Activated CD4-positive, alpha-beta memory T cell treated with anti-CD3 and anti-CD28 coated beads for 36 hours (primary cell): ENCODE data around the gene CFAP61. TPM values are rescaled to one million over a fixed set of nuclear protein-coding genes. Genes with fewer than 3 reads are reported as not detected.

Source experiments
- CTCF ChIA-PET: fragments of 350-600 bp; sonication (Branson Sonifier 250); formaldehyde crosslinking; loops from one replicate; lab custom pipeline; 2021; ENCODE audit warnings: antibody characterized with exemption, inconsistent platforms; lab: Charles Lee
- POLR2A ChIA-PET: fragments of 350-600 bp; sonication (Branson Sonifier 250); formaldehyde crosslinking; loops from one replicate; lab custom pipeline; 2021; ENCODE audit warnings: antibody characterized with exemption; lab: Charles Lee
- DNase-seq: peaks from one replicate; pipeline ENCODE4 v3.0.0-alpha.2; 2020
- H3K27ac Mint-ChIP-seq: one replicate; pipeline ENCODE4 v1.8.0; 2021; ENCODE audit warnings: mixed read lengths
- H3K27me3 Mint-ChIP-seq: one replicate; pipeline ENCODE4 v1.8.0; 2021; ENCODE audit warnings: mixed read lengths
- H3K36me3 Mint-ChIP-seq: one replicate; pipeline ENCODE4 v1.8.0; 2021; ENCODE audit warnings: mixed read lengths
- H3K4me1 Mint-ChIP-seq: one replicate; pipeline ENCODE4 v1.8.0; 2021; ENCODE audit warnings: low read depth, mixed read lengths
- H3K4me3 Mint-ChIP-seq: one replicate; pipeline ENCODE4 v1.8.0; 2021; ENCODE audit warnings: mild to moderate bottlenecking, mixed read lengths
- H3K9me3 Mint-ChIP-seq: one replicate; pipeline ENCODE4 v1.8.0; 2021; ENCODE audit warnings: mixed read lengths
- intact Hi-C: fragments of 100-400 bp; cut with micrococcal nuclease; formaldehyde crosslinking; loops from one replicate; pipeline ENCODE4 v1.15.1; 2023
- total RNA-seq, 2 experiments: library from RNA; stranded (reverse); gene quantifications; one replicate each; pipeline ENCODE4 v1.2.3, GENCODE V29; 2021

The CFAP61 gene
- total RNA-seq, 2 experiments from 2014 or later, result not detected

DNA sequence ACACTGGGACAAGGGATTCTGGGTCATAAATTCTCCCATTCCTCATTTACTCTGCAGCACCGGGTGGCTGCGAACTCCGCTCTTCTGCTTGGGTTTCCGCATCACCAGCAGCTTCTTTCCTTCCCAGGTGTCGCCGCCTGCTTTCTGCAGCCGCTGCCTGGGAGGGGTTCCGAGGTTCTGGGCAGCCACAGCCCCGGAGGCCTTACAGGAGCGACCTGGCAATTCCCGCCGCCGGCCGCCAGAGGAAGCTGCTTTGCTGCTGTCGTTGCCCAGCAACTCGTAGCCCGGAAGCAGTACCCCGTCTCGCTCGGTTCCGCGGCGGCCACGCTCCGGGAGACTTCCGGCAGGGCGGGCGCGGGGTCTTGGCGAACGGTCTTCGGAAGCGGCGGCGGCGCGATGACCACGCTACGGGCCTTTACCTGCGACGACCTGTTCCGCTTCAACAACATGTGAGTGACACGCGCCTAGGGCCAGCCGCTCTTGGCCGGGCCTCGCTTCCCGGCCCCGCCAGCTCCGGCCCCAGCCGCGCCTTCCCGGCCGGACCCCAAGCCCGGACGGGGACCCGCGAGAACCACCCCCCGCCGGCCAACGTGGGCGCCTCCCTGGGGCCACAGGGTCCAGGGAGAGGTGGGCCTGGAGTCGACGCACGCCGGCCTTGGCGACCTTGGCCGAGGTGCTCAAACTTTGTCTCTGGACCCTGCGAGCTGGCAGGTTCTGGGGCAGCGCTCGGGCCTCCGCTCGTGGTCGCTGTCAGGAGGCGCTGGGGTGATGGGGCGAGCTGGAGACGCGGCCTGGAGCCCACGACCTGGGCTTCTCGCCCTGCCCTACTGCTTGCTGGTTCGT, 35.1 kb upstream of the CFAP61 start, which contains the start of gene NAA20:
NAA20 (plus strand) TSS at position 362 of the 843 bp plus-strand sequence; CDS start at position 397, 35 bp downstream.
- intact Hi-C loops, result loop anchor here (1.0 kb wide), 1 partner anchor 35 kb away; the partner anchor contains the start of genes CFAP61 and CRNKL1
- H3K9me3 Mint-ChIP-seq, result no peaks in the 10 kb centered on the region
- peak within 1 kb of the TSS; percentile 89 for H3K27ac Mint-ChIP-seq
- POLR2A ChIA-PET, result interaction anchor here (1.3 to 1.8 kb wide), 2 partner anchors 19 to 35 kb away, joined by 4 to 22 read pairs; partner anchors contain the start of genes CFAP61 and CRNKL1
- peaks cover 4% of the 10 kb centered on the region for H3K36me3 Mint-ChIP-seq
- CTCF ChIA-PET, result interaction anchor here (0.6 to 3.1 kb wide), 9 partner anchors 10 to 1748 kb away, joined by 3 to 19 read pairs (median 5); partner anchors contain the start of genes CFAP61 and CRNKL1
- peak; percentile 96 for DNase-seq
- H3K4me1 Mint-ChIP-seq, result peaks cover 54% of the 10 kb centered on the region
- no peaks in the 10 kb centered on the region for H3K27me3 Mint-ChIP-seq
- peak within 1 kb of the TSS; percentile 91 for H3K4me3 Mint-ChIP-seq

DNA sequence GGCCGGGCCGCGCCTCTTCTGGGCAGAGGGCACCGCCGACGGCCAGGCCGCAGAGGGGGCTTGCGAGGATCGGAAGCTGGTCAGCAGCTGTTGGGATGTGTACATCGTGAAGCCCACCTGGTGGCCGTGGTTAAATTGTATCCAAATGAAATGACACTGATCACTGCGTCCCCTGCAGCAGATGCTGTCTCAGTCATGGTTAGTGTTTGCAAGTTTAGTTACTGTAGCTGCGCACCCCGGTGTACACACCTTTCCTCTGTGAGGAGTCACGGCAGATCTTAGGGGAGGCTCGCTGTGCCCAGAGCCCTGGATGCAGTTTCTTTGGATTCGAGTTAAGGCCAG, 34.5 kb upstream of the CFAP61 start:
- peaks cover 59% of the 10 kb centered on the region for H3K4me1 Mint-ChIP-seq

DNA sequence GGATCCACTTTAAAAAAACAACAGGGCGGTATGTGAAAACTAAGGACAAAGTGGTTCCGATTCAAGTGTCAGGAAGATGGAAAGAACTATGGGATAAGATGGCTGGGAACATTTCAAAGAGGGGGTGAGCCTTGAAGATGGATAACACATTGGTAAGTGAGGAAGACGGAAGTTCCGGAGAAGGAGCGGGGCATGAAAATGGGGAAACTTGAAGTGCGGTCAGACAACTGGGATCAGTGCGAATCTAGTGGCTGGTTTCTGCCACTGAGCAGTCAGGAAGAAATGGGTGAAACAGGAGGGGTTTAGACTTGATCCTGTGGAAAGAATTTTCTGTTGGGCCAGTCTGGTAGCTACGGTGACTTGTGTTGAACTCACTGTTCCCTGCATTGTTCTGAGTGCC, 34.0 kb upstream of the CFAP61 start:
- ChIA-PET CTCF (interaction anchor here (3.1 kb wide), 1 partner anchor 34 kb away, joined by 19 read pairs; the partner anchor contains the start of genes CFAP61 and CRNKL1), POLR2A (interaction anchor here (1.3 to 1.8 kb wide), 3 partner anchors 17 to 34 kb away, joined by 4 to 22 read pairs (median 6); partner anchors contain the start of genes CFAP61 and CRNKL1)
- Mint-ChIP-seq H3K4me1 (peaks cover 59% of the 10 kb centered on the region), H3K9me3 (no peaks in the 10 kb centered on the region), H3K4me3 (peak overlapping the region; percentile 91), H3K27ac (peak overlapping the region; percentile 67), H3K36me3 (peaks cover 7% of the 10 kb centered on the region), H3K27me3 (no peaks in the 10 kb centered on the region)
- DNase-seq, result no peak
- intact Hi-C loops, result no loop called here

More for the DNA sequence above, 34.5 kb upstream of the CFAP61 start:
- H3K27me3 Mint-ChIP-seq, result no peaks in the 10 kb centered on the region
- no peaks in the 10 kb centered on the region for H3K9me3 Mint-ChIP-seq
- H3K27ac Mint-ChIP-seq, result peak overlapping the region; percentile 67
- intact Hi-C loops, result loop anchor here (1.0 kb wide), 1 partner anchor 34 kb away; the partner anchor contains the start of genes CFAP61 and CRNKL1
- peak; percentile 40 for DNase-seq
- peak overlapping the region; percentile 91 for H3K4me3 Mint-ChIP-seq
- peaks cover 7% of the 10 kb centered on the region for H3K36me3 Mint-ChIP-seq
- ChIA-PET CTCF (interaction anchor here (1.0 to 3.1 kb wide), 5 partner anchors 9 to 231 kb away, joined by 3 to 19 read pairs (median 5); partner anchors contain the start of genes CFAP61 and CRNKL1), POLR2A (interaction anchor here (1.3 to 1.8 kb wide), 2 partner anchors 18 to 34 kb away, joined by 4 to 22 read pairs; partner anchors contain the start of genes CFAP61 and CRNKL1)

DNA sequence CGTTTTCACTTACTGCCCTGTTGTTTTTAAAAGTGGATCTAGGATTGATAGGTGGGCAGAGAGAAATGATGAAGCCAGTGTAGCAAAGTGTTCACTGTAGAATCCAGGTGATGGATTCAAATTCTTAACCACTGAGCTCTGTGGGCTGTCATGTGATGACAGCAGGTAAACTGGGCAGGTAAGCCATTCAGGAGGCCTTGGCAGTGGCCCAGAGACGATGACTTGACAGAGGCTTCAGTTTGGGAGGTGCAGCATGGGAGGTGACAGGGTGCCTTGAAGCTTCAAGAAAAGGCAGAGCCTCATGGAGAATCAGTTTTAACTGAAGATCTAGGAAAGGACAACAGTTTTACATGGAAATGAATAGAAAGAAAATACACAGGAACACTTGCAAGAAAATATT, 33.2 kb upstream of the CFAP61 start:
- H3K27ac Mint-ChIP-seq, result peak overlapping the region; percentile 44
- no peak for DNase-seq
- intact Hi-C loops, result no loop called here
- peak overlapping the region; percentile 91 for H3K4me3 Mint-ChIP-seq
- peaks cover 10% of the 10 kb centered on the region for H3K36me3 Mint-ChIP-seq
- CTCF ChIA-PET, result interaction anchor here (1.5 kb wide), 1 partner anchor 32 kb away, joined by 5 read pairs; the partner anchor contains the start of gene CRNKL1
- POLR2A ChIA-PET, result interaction anchor here (1.7 kb wide), 1 partner anchor 32 kb away, joined by 6 read pairs; the partner anchor contains the start of gene CRNKL1
- no peaks in the 10 kb centered on the region for H3K9me3 Mint-ChIP-seq
- no peaks in the 10 kb centered on the region for H3K27me3 Mint-ChIP-seq
- H3K4me1 Mint-ChIP-seq, result peaks cover 62% of the 10 kb centered on the region

DNA sequence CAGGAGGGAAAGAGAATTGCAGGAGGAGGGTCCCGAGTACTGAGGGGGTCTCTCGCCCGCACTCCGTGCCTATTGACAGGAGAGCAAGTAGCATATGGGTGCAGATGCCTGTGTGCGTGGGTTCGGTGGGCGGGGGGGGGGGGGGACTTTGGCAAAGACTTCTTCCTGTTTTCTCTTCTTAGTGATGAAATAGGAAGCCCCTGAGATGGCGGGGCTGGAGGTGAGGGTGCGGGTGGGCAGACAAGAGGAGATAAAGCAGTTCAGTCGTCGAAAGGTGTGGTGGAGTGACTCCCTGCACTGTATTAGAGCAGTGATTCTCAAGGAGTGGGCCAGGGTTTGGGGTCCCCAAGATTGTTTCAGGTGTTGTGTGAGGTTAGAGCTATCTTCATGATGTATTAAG, 31.4 kb upstream of the CFAP61 start:
- no peak overlapping the region for H3K4me3 Mint-ChIP-seq
- DNase-seq, result no peak
- peaks cover 10% of the 10 kb centered on the region for H3K36me3 Mint-ChIP-seq

DNA sequence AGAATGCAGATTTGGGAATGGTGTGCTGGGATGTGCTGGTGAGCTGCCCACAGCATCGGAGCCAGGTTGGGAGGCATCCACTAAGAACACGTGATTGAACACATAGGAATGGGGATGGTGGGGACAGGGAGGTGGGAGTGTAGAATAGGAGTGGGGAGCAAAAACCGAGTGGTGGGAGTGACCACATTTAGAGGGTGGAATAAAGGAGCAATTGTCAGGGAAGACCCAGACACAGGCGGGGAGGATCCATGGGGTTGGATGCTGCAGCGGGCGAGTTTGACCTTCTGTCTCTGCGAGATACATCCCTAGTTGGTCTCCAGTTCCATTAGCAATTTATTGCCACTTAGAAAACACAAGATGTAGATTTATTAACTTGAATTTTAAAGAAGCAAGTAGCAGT, 30.5 kb upstream of the CFAP61 start:
- ChIA-PET POLR2A (no interaction called here), CTCF (no interaction called here)
- no peak overlapping the region for H3K4me3 Mint-ChIP-seq
- intact Hi-C loops, result loop anchor here (1.0 to 2.0 kb wide), 2 partner anchors 30 to 85 kb away; partner anchors contain the start of genes CFAP61 and CRNKL1
- H3K9me3 Mint-ChIP-seq, result no peaks in the 10 kb centered on the region
- peaks cover 10% of the 10 kb centered on the region for H3K36me3 Mint-ChIP-seq
- H3K4me1 Mint-ChIP-seq, result peaks cover 49% of the 10 kb centered on the region
- H3K27me3 Mint-ChIP-seq, result no peaks in the 10 kb centered on the region
- no peak for DNase-seq
- H3K27ac Mint-ChIP-seq, result peak overlapping the region; percentile 71

More for the DNA sequence above, 31.4 kb upstream of the CFAP61 start:
- Mint-ChIP-seq H3K27ac (peak overlapping the region; percentile 14), H3K27me3 (no peaks in the 10 kb centered on the region), H3K9me3 (no peaks in the 10 kb centered on the region), H3K4me1 (peaks cover 52% of the 10 kb centered on the region)
- intact Hi-C loops, result no loop called here
- CTCF ChIA-PET, result no interaction called here
- POLR2A ChIA-PET, result no interaction called here

DNA sequence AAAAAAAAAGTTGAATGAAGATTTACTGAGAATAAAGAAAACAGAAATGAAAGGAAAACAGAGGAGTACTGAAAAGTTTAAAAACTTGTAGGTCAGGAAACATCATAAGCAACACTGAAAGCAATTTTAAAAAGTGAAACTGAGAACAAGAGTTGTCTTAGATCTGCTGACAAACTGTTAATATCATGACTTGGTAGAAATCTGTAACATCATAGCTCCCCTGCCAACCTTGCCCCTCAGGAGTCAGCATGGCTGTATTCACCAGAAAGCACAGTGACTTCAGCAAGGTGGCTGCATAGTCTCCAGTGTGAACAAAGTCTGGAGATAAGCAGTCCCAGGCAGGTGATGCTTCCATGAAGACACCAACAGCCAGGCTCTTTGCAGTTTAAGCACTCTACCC, 29.8 kb upstream of the CFAP61 start:
- peak; percentile 37 for DNase-seq
- no peaks in the 10 kb centered on the region for H3K27me3 Mint-ChIP-seq
- peaks cover 47% of the 10 kb centered on the region for H3K4me1 Mint-ChIP-seq
- no peak overlapping the region for H3K4me3 Mint-ChIP-seq
- intact Hi-C loops, result loop anchor here (1.0 to 2.0 kb wide), 2 partner anchors 30 to 86 kb away; partner anchors contain the start of genes CFAP61 and CRNKL1
- ChIA-PET POLR2A (no interaction called here), CTCF (interaction anchor here (0.9 kb wide), 1 partner anchor 30 kb away, joined by 4 read pairs; the partner anchor contains the start of gene CFAP61)
- H3K9me3 Mint-ChIP-seq, result no peaks in the 10 kb centered on the region
- H3K36me3 Mint-ChIP-seq, result peaks cover 11% of the 10 kb centered on the region
- peak overlapping the region; percentile 71 for H3K27ac Mint-ChIP-seq

DNA sequence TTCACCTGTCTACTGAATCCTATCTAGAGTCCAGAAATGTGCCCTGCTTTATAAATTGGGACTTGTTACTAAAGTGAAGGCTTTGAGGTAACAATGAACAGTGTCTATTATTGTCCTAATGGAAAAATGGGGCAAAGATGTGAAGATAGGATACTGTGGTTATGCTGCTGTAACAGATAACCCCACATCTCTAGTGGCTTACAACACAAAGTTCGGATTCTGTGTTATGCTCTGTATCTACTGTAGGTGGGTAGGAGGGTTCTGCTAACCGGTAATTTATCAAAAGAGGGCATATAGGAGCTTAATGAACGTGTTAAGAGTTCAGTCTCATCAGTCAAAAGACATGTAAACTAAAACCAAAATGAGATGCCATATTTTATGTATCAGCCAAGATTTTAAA, 28.9 kb upstream of the CFAP61 start:
- ChIA-PET POLR2A (no interaction called here), CTCF (no interaction called here)
- DNase-seq, result no peak
- intact Hi-C loops, result loop anchor here (2.0 kb wide), 1 partner anchor 87 kb away; no protein-coding TSS in a partner anchor
- Mint-ChIP-seq H3K4me1 (peaks cover 42% of the 10 kb centered on the region), H3K27me3 (no peaks in the 10 kb centered on the region), H3K36me3 (peaks cover 11% of the 10 kb centered on the region), H3K27ac (peak overlapping the region; percentile 26), H3K9me3 (no peaks in the 10 kb centered on the region), H3K4me3 (no peak overlapping the region)

DNA sequence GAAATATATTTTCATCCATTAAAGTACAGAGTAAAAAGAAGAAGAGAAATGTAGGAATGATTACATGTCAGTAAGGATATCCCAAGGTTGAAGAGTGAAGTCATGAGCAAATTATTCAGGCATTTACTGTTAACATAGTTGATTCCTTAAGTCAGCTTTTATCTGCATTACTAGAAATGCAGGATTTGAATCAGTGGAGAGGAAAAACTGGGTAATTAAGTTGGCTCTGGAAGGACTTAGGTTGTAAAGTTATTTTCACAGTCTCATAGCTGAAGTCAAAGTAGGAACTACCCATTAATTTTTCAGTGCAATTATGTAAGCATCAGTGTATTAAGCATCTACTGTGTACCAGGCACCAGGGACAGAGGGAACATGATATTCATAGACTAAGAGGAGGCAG, 27.4 kb upstream of the CFAP61 start:
- CTCF ChIA-PET, result no interaction called here
- POLR2A ChIA-PET, result no interaction called here
- peaks cover 28% of the 10 kb centered on the region for H3K4me1 Mint-ChIP-seq
- no peaks in the 10 kb centered on the region for H3K9me3 Mint-ChIP-seq
- no peak overlapping the region for H3K4me3 Mint-ChIP-seq
- no peak for DNase-seq
- no peaks in the 10 kb centered on the region for H3K27me3 Mint-ChIP-seq
- intact Hi-C loops, result no loop called here
- peak overlapping the region; percentile 4 for H3K27ac Mint-ChIP-seq
- H3K36me3 Mint-ChIP-seq, result peaks cover 14% of the 10 kb centered on the region

DNA sequence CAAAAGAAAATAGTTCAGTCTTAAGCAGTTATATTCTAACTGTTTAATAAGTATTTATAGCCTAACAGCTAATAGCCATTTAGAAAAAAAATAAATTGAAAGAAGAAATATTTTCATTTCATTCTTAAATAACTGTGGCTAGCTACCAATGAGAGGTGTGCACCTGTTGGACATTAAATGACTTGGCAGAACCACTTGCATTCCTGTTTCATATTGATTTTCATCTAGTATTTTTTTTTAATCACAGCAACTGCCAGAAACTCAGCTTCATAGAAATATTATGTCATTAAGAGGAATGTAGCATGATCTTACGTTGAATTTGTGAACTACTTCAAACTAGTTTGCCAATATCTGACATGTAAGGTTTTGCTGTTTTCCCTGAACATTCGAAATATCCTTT, 25.0 kb upstream of the CFAP61 start:
- DNase-seq, result no peak
- POLR2A ChIA-PET, result no interaction called here
- Mint-ChIP-seq H3K27me3 (no peaks in the 10 kb centered on the region), H3K4me1 (peaks cover 8% of the 10 kb centered on the region), H3K36me3 (peaks cover 24% of the 10 kb centered on the region), H3K9me3 (no peaks in the 10 kb centered on the region), H3K4me3 (no peak overlapping the region), H3K27ac (no peak overlapping the region)
- intact Hi-C loops, result no loop called here
- CTCF ChIA-PET, result interaction anchor here (0.6 to 2.6 kb wide), 4 partner anchors 10 to 334 kb away, joined by 3 to 8 read pairs (median 3); partner anchors contain the start of gene NAA20

DNA sequence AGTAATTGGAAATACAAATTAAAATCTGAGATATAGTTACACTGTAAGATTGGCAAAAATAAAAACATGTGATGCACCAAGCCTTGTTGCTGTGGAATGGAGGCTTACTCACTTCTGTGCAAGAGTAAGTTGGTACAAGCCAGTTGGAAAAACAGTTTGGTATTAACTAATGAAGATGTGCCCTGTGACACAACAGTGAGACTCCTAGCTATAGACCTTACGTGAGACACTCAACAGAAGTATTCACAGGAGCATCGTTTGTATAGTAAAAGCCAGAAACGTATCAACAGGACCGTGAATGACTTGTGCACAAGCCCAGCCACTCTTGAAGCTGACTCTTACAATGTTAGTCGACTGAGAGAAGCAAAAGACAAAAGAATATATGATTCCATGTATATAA, 20.5 kb upstream of the CFAP61 start:
- Mint-ChIP-seq H3K9me3 (no peaks in the 10 kb centered on the region), H3K36me3 (peaks cover 39% of the 10 kb centered on the region), H3K27me3 (no peaks in the 10 kb centered on the region), H3K27ac (peak overlapping the region; percentile 5), H3K4me3 (no peak overlapping the region), H3K4me1 (no peaks in the 10 kb centered on the region)
- no peak for DNase-seq
- CTCF ChIA-PET, result interaction anchor here (1.3 kb wide), 1 partner anchor 11 kb away, joined by 3 read pairs; no protein-coding TSS in a partner anchor
- POLR2A ChIA-PET, result interaction anchor here (1.3 kb wide), 1 partner anchor 21 kb away, joined by 4 read pairs; the partner anchor contains the start of genes CFAP61 and CRNKL1
- intact Hi-C loops, result no loop called here
